Adrenal gland (tissue), 5 donors: ENCODE results near the gene PACSIN2.

Experiments used
- POLR2A ChIP-seq, 2 donors: fragments of 450-650 bp; IDR thresholded peaks; one replicate each; pipeline ENCODE4 v1.6.1; 2017; ENCODE audit warnings: antibody characterized with exemption in 2 of 2, mild to moderate bottlenecking in 2 of 2, moderate library complexity in 1 of 2
- TF ChIP-seq, protein P1 (sequence below), 6 experiments: fragments of 450-650 bp in 4 of 6; fragments of 200-600 bp in 2 of 6; sonication (generic) in 1 of 6; IDR thresholded peaks; 1 replicate in 5 of 6; 2 replicates in 1 of 6; pipeline versions ENCODE4 v1.5.1 to v1.8.0; 2016 to 2021; ENCODE audit warnings: antibody characterized with exemption in 6 of 6, mild to moderate bottlenecking in 2 of 6, moderate library complexity in 1 of 6
- donor health status: DM: no; HTN: no; CAD: no.

DNA sequence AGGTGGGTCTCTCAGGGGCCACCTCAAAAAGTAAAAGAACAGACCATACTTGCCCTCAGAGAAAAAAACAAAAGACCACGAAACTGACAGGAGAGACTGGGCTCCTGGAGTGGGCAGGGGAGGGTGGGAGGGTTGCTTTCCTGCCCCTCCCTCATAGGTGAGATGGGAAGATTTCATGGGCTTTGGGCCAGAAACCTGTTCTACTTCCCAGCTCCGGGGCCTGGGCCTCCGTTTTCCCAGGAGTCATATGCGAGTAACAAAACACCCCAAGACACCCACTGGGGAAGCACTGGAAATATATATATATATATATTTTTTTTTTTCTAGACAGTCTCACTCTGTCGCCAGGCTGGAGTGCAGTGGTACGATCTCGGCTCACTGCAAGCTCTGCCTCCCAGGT is 42.7 kb upstream of the PACSIN2 start:
- TF ChIP-seq, protein P1, sequence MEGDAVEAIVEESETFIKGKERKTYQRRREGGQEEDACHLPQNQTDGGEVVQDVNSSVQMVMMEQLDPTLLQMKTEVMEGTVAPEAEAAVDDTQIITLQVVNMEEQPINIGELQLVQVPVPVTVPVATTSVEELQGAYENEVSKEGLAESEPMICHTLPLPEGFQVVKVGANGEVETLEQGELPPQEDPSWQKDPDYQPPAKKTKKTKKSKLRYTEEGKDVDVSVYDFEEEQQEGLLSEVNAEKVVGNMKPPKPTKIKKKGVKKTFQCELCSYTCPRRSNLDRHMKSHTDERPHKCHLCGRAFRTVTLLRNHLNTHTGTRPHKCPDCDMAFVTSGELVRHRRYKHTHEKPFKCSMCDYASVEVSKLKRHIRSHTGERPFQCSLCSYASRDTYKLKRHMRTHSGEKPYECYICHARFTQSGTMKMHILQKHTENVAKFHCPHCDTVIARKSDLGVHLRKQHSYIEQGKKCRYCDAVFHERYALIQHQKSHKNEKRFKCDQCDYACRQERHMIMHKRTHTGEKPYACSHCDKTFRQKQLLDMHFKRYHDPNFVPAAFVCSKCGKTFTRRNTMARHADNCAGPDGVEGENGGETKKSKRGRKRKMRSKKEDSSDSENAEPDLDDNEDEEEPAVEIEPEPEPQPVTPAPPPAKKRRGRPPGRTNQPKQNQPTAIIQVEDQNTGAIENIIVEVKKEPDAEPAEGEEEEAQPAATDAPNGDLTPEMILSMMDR (IDR thresholded peaks at IDR 0.05) = no peak
- no peak for TF ChIP-seq POLR2A (IDR thresholded peaks at IDR 0.05)
